ENCODE results near the gene PAGR1.
A peak's percentile ranks its signal among the peaks of the same experiment; 100 is the strongest.

Gene PAGR1

GRCh38 chr16:29844575-29845331 lies 28.8 kb downstream of the PAGR1 start:
- no peak for TF ChIP-seq CEBPB (IDR thresholded peaks at IDR 0.05)

- TF ChIP-seq RAD21 (IDR thresholded peaks at IDR 0.05; ENCODE audit: low read depth): no peak
- TF ChIP-seq EGR1 (IDR thresholded peaks at IDR 0.05): no peak
- TF ChIP-seq TCF12 (IDR thresholded peaks at IDR 0.05; ENCODE audit: low read depth): no peak
- TF ChIP-seq REST (IDR thresholded peaks at IDR 0.05; ENCODE audit: low read depth): no peak
- TF ChIP-seq USF1 (IDR thresholded peaks at IDR 0.05): no peak
- TF ChIP-seq CREB1 (IDR thresholded peaks at IDR 0.05; ENCODE audit: low read depth): no peak
- no peak for TF ChIP-seq TEAD4 (IDR thresholded peaks at IDR 0.05)
- TF ChIP-seq CEBPB (IDR thresholded peaks at IDR 0.05): no peak
Measured at GRCh38 chr16:29845656-29846055, 29.7 kb downstream of the PAGR1 start.

- peak; percentile 74 for TF ChIP-seq RAD21 (IDR thresholded peaks at IDR 0.05; ENCODE audit: low read depth)
- no peak for TF ChIP-seq TEAD4 (IDR thresholded peaks at IDR 0.05)
Measured at GRCh38 chr16:29848420-29849297, 32.7 kb downstream of the PAGR1 start.

GRCh38 chr16:29849505-29849904 lies 33.6 kb downstream of the PAGR1 start:
- TF ChIP-seq REST (IDR thresholded peaks at IDR 0.05; ENCODE audit: low read depth) (no peak), TEAD4 (IDR thresholded peaks at IDR 0.05) (peak; percentile 37; the same call in 1 of the 2 replicates)

- TF ChIP-seq TAF1 (IDR thresholded peaks at IDR 0.05; ENCODE audit: low read depth) (no peak), EGR1 (IDR thresholded peaks at IDR 0.05) (no peak), CREB1 (IDR thresholded peaks at IDR 0.05; ENCODE audit: low read depth) (no peak), EP300 (IDR thresholded peaks at IDR 0.05; ENCODE audit: borderline replicate concordance) (no peak), YY1 (IDR thresholded peaks at IDR 0.05; ENCODE audit: low read depth) (no peak), USF1 (IDR thresholded peaks at IDR 0.05) (no peak), FOXM1 (IDR thresholded peaks at IDR 0.05; ENCODE audit: borderline replicate concordance, low read depth) (no peak), MAX (IDR thresholded peaks at IDR 0.05) (no peak), ZBTB7A (IDR thresholded peaks at IDR 0.05; ENCODE audit: low read depth) (no peak), REST (IDR thresholded peaks at IDR 0.05; ENCODE audit: low read depth) (no peak), NFIC (IDR thresholded peaks at IDR 0.05) (no peak), RAD21 (IDR thresholded peaks at IDR 0.05; ENCODE audit: low read depth) (no peak), TEAD4 (IDR thresholded peaks at IDR 0.05) (no peak)
Measured at GRCh38 chr16:29850998-29851397, 35.0 kb downstream of the PAGR1 start.
